ENCODE results near the gene GULP1. TPM values are rescaled to one million over a fixed set of nuclear protein-coding genes. Genes with fewer than 3 reads are reported as not detected.

GULP1 gene
- total and polyA plus RNA-seq, 9 donors, result 15.0 to 32.8 (median 21.8) TPM

- Histone ChIP-seq H3K27ac (ENCODE audit: low read length) (no peak overlapping the region), H3K27me3 (ENCODE audit: control insufficient read depth, insufficient read depth, low read length) (no peaks in the 10 kb centered on the region), H3K36me3 (ENCODE audit: control insufficient read depth, insufficient read depth, low read length) (no peaks in the 10 kb centered on the region), H3K4me3 (ENCODE audit: low read length) (no peak overlapping the region), H3K4me1 (ENCODE audit: control insufficient read depth, insufficient read depth, low read length) (no peaks in the 10 kb centered on the region), H3K9me3 (replicated peaks; ENCODE audit: control insufficient read depth, low read depth, low read length) (no peaks in the 10 kb centered on the region)
- no peak for DNase-seq
- WGBS (ENCODE audit: insufficient coverage), result 80% methylated on average over 1 of the region's 1 CpG
These were observed 28.2 kb downstream of the GULP1 start for GRCh38 chr2:188319838-188320237.

GRCh38 chr2:188320861-188321260, 29.2 kb downstream of the GULP1 start:
- Histone ChIP-seq H3K4me1 (ENCODE audit: control insufficient read depth, insufficient read depth, low read length) (no peaks in the 10 kb centered on the region), H3K4me3 (ENCODE audit: low read length) (no peak overlapping the region), H3K27ac (ENCODE audit: low read length) (no peak overlapping the region), H3K27me3 (ENCODE audit: control insufficient read depth, insufficient read depth, low read length) (no peaks in the 10 kb centered on the region), H3K36me3 (ENCODE audit: control insufficient read depth, insufficient read depth, low read length) (no peaks in the 10 kb centered on the region), H3K9me3 (replicated peaks; ENCODE audit: control insufficient read depth, low read depth, low read length) (no peaks in the 10 kb centered on the region)
- no peak for DNase-seq
- whole genome bisulfite sequencing (ENCODE audit: insufficient coverage), result no CpG with 5 or more reads among the region's 2 CpGs

GRCh38 chr2:188322569-188323551, 31.2 kb downstream of the GULP1 start:
- Histone ChIP-seq H3K4me1 (ENCODE audit: control insufficient read depth, insufficient read depth, low read length) (peaks cover 3% of the 10 kb centered on the region), H3K9me3 (replicated peaks; ENCODE audit: control insufficient read depth, low read depth, low read length) (no peaks in the 10 kb centered on the region), H3K27ac (ENCODE audit: low read length) (no peak overlapping the region), H3K36me3 (ENCODE audit: control insufficient read depth, insufficient read depth, low read length) (no peaks in the 10 kb centered on the region), H3K4me3 (ENCODE audit: low read length) (no peak overlapping the region), H3K27me3 (ENCODE audit: control insufficient read depth, insufficient read depth, low read length) (no peaks in the 10 kb centered on the region)
- WGBS (ENCODE audit: insufficient coverage), result 67% methylated on average over 1 of the region's 6 CpGs
- no peak for DNase-seq

- H3K9me3 ChIP-seq (replicated peaks; ENCODE audit: control insufficient read depth, low read depth, low read length), result no peaks in the 10 kb centered on the region
- H3K4me3 ChIP-seq (ENCODE audit: low read length), result no peak overlapping the region
- H3K36me3 ChIP-seq (ENCODE audit: control insufficient read depth, insufficient read depth, low read length), result no peaks in the 10 kb centered on the region
- no peak overlapping the region for H3K27ac ChIP-seq (ENCODE audit: low read length)
- peaks cover 3% of the 10 kb centered on the region for H3K4me1 ChIP-seq (ENCODE audit: control insufficient read depth, insufficient read depth, low read length)
- no peaks in the 10 kb centered on the region for H3K27me3 ChIP-seq (ENCODE audit: control insufficient read depth, insufficient read depth, low read length)
- no peak for DNase-seq
These were observed 32.4 kb downstream of the GULP1 start for GRCh38 chr2:188324067-188324466.

GRCh38 chr2:188326290-188326668, 34.6 kb downstream of the GULP1 start:
- Histone ChIP-seq H3K4me1 (ENCODE audit: control insufficient read depth, insufficient read depth, low read length) (peaks cover 3% of the 10 kb centered on the region), H3K4me3 (ENCODE audit: low read length) (no peak overlapping the region), H3K27me3 (ENCODE audit: control insufficient read depth, insufficient read depth, low read length) (no peaks in the 10 kb centered on the region), H3K27ac (ENCODE audit: low read length) (no peak overlapping the region), H3K36me3 (ENCODE audit: control insufficient read depth, insufficient read depth, low read length) (no peaks in the 10 kb centered on the region), H3K9me3 (replicated peaks; ENCODE audit: control insufficient read depth, low read depth, low read length) (no peaks in the 10 kb centered on the region)
- no peak for DNase-seq
- WGBS (ENCODE audit: insufficient coverage), result no CpG with 5 or more reads among the region's 1 CpG

GRCh38 chr2:188326669-188327301, 35.1 kb downstream of the GULP1 start:
- Histone ChIP-seq H3K27me3 (ENCODE audit: control insufficient read depth, insufficient read depth, low read length) (no peaks in the 10 kb centered on the region), H3K4me3 (ENCODE audit: low read length) (no peak overlapping the region), H3K36me3 (ENCODE audit: control insufficient read depth, insufficient read depth, low read length) (no peaks in the 10 kb centered on the region), H3K27ac (ENCODE audit: low read length) (no peak overlapping the region), H3K9me3 (replicated peaks; ENCODE audit: control insufficient read depth, low read depth, low read length) (no peaks in the 10 kb centered on the region), H3K4me1 (ENCODE audit: control insufficient read depth, insufficient read depth, low read length) (peaks cover 3% of the 10 kb centered on the region)
- DNase-seq, result peak; percentile 55
- WGBS (ENCODE audit: insufficient coverage), result 66% methylated on average over 3 of the region's 4 CpGs

- no peak for DNase-seq
- Histone ChIP-seq H3K4me3 (ENCODE audit: low read length) (no peak overlapping the region), H3K4me1 (ENCODE audit: control insufficient read depth, insufficient read depth, low read length) (peaks cover 6% of the 10 kb centered on the region), H3K36me3 (ENCODE audit: control insufficient read depth, insufficient read depth, low read length) (no peaks in the 10 kb centered on the region), H3K9me3 (replicated peaks; ENCODE audit: control insufficient read depth, low read depth, low read length) (no peaks in the 10 kb centered on the region), H3K27me3 (ENCODE audit: control insufficient read depth, insufficient read depth, low read length) (no peaks in the 10 kb centered on the region), H3K27ac (ENCODE audit: low read length) (no peak overlapping the region)
These were observed 36.0 kb downstream of the GULP1 start for GRCh38 chr2:188327518-188328213.

GRCh38 chr2:188328419-188328818, 36.7 kb downstream of the GULP1 start:
- Histone ChIP-seq H3K27me3 (ENCODE audit: control insufficient read depth, insufficient read depth, low read length) (no peaks in the 10 kb centered on the region), H3K4me1 (ENCODE audit: control insufficient read depth, insufficient read depth, low read length) (peaks cover 8% of the 10 kb centered on the region), H3K4me3 (ENCODE audit: low read length) (no peak overlapping the region), H3K27ac (ENCODE audit: low read length) (no peak overlapping the region), H3K9me3 (replicated peaks; ENCODE audit: control insufficient read depth, low read depth, low read length) (no peaks in the 10 kb centered on the region), H3K36me3 (ENCODE audit: control insufficient read depth, insufficient read depth, low read length) (no peaks in the 10 kb centered on the region)
- no CpG with 5 or more reads among the region's 1 CpG for WGBS (ENCODE audit: insufficient coverage)
- no peak for DNase-seq

- Histone ChIP-seq H3K4me3 (ENCODE audit: low read length) (no peak overlapping the region), H3K27ac (ENCODE audit: low read length) (no peak overlapping the region), H3K36me3 (ENCODE audit: control insufficient read depth, insufficient read depth, low read length) (no peaks in the 10 kb centered on the region), H3K9me3 (replicated peaks; ENCODE audit: control insufficient read depth, low read depth, low read length) (no peaks in the 10 kb centered on the region), H3K27me3 (ENCODE audit: control insufficient read depth, insufficient read depth, low read length) (no peaks in the 10 kb centered on the region), H3K4me1 (ENCODE audit: control insufficient read depth, insufficient read depth, low read length) (peaks cover 11% of the 10 kb centered on the region)
- no peak for DNase-seq
- WGBS (ENCODE audit: insufficient coverage), result 100% methylated on average over 1 of the region's 2 CpGs
These were observed 38.8 kb downstream of the GULP1 start for GRCh38 chr2:188330316-188331053.

GRCh38 chr2:188332619-188333018, 40.9 kb downstream of the GULP1 start:
- no peak for DNase-seq
- no peak overlapping the region for H3K27ac ChIP-seq (ENCODE audit: low read length)
- no peaks in the 10 kb centered on the region for H3K9me3 ChIP-seq (replicated peaks; ENCODE audit: control insufficient read depth, low read depth, low read length)
- WGBS (ENCODE audit: insufficient coverage), result 91% methylated on average over 2 of the region's 2 CpGs
- H3K4me1 ChIP-seq (ENCODE audit: control insufficient read depth, insufficient read depth, low read length), result peaks cover 8% of the 10 kb centered on the region
- H3K27me3 ChIP-seq (ENCODE audit: control insufficient read depth, insufficient read depth, low read length), result no peaks in the 10 kb centered on the region
- no peaks in the 10 kb centered on the region for H3K36me3 ChIP-seq (ENCODE audit: control insufficient read depth, insufficient read depth, low read length)
- H3K4me3 ChIP-seq (ENCODE audit: low read length), result no peak overlapping the region

Measured in muscle of leg (tissue), 11 donors.